Stimulated activated CD4-positive, alpha-beta T cell treated with anti-CD3 and anti-CD28 coated beads, Interleukin-15, amount 100 ng/mL, for 48 hours (primary cell): ENCODE data around the gene IQGAP1.

Experiments used
- DNase-seq, 2 donors: peaks; one replicate each; pipeline ENCODE4 v3.0.0-alpha.2; 2020; ENCODE audit warnings: low read depth in 2 of 2

Gene IQGAP1

DNA sequence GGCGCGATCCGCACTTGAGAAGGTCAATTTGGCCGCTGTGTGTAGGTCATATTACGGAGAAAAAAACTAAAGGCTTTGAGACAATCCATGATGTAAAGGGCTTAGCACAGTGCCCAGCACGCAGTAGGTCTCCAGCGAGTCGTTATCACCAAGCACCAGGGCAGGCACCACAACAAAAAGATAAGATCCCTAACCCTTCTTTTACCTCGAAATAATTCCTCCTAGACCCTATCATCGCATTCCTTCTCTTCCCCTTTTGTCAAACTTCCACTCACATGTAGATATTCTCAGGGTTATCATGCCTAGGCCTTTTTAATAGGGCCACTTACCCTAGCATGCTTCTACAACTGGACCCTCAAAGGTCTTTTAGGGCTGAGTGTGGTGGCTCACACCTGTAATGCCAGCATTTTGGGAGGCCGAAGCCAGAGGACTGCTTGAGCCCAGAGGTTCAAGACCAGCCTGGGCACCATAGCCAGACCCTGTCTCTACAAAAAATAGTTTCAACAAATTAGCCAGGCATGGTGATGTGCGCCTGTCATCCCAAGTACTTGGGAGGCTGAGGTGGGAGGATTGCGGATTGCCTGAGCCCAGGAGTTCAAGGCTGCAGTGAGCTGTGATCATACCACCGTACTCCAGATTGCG lies 22.5 kb upstream of the IQGAP1 start:
- DNase-seq: no peak

DNA sequence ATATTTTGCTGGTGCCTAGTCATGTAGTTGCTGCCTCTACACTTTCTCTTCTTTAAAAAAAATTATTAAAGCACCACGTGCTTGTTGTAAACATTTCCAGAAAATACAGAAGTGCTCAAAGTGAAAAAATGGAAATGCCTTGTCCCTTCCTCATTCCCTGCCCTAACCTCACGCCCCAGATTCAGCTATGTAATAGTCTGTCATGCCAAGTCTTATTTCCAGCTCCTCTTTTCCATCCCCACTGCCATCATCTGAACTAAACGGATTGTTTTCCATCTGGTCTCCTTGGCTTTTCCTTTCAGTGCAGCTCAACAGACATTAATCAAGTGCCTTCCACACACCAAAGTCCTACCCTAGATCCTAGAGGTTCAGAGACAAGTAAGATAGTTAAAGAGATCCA lies 20.5 kb upstream of the IQGAP1 start:
- no peak for DNase-seq

DNA sequence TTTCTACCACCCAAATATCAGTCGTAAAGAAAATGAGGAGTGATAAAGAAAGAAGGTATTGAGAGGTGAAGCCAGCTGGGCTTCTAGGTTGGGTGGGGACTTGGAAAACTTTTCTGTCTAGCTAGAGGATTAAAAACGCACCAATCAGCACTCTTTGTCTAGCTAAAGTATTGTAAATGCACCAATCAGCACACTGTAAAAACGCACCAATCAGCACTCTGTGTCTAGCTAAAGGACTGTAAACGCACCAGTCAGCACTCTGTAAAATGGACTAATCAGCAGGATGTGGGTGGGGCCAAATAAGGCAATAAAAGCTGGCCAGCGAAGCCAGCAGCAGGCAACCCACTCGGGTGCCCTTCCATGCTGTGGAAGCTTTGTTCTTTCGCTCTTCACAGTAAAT lies 13.0 kb upstream of the IQGAP1 start:
- no peak for DNase-seq

DNA sequence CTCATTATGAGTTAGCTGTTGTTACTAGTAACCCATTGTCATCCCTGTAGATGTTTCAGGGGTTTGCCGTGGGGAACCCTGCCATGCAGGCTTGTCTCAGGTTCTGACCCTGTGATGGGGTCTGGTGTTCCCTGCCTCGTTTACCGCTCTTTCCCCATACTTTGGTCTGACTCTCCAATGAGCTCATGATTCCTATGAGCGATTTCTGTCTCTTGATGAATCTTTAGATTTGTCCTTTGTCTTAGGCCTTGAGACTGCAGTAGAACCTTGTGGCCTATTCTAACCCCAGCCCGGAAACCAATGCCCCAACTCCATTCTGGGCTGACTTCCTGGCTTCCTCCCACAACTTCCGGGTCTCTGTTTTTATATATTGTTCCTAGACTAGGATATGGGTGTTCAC lies 11.3 kb upstream of the IQGAP1 start:
- DNase-seq: peak; percentile 15 to 29

DNA sequence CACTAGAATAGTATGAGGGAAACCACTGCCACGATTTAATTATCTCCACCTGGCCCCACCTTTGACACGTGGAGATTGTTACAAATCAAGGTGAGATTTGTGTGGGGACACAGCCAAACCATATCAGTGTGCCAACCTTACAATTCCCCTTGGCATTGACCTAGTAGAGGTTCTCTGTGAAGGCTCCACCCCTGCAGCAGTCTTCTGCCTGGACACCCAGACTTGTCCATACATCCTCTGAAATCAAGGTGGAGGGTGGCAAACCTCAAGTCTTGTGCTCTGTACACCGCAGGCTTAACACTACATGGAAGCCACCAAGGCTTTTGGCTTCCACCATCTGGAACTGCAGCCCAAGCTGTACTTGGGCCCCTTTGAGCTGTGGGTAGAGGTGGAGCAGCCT lies 8.8 kb upstream of the IQGAP1 start:
- no peak for DNase-seq

- DNase-seq: no peak
Observed at GRCh38 chr15:90381515-90381914, 6.5 kb upstream of the IQGAP1 start.

DNA sequence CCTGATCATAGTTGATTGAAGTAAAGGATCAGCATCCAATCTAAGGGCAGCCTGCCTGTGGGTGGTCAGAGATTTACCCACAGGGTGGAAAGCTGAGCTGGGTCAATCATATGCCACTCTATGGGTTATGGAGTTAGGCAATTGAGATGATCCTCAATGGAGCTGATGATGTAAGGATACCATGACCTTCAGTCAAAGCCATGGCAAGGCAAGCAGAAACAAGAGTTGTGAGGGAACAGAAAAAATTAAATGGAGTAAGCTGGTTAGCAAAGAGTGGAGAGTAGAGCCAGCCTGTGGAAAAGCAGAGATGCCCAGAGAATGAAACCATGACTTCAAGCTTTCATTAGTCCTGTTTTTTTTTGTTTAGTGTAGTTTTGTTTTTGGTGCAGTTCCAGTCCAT lies 5.7 kb upstream of the IQGAP1 start:
- DNase-seq: no peak

- no peak for DNase-seq
Observed at GRCh38 chr15:90386221-90386620, 1.8 kb upstream of the IQGAP1 start.

- DNase-seq: peak; percentile 29 to 47
Observed at GRCh38 chr15:90388462-90389380, 679 bp downstream of the IQGAP1 start.

GRCh38 chr15:90389513-90389912 lies 1.5 kb downstream of the IQGAP1 start:
- no peak for DNase-seq

- no peak for DNase-seq
Observed at GRCh38 chr15:90393040-90393439, 5.0 kb downstream of the IQGAP1 start.

GRCh38 chr15:90394074-90394473 lies 6.0 kb downstream of the IQGAP1 start:
- no peak for DNase-seq

GRCh38 chr15:90394748-90395442 lies 6.9 kb downstream of the IQGAP1 start:
- no peak for DNase-seq

DNA sequence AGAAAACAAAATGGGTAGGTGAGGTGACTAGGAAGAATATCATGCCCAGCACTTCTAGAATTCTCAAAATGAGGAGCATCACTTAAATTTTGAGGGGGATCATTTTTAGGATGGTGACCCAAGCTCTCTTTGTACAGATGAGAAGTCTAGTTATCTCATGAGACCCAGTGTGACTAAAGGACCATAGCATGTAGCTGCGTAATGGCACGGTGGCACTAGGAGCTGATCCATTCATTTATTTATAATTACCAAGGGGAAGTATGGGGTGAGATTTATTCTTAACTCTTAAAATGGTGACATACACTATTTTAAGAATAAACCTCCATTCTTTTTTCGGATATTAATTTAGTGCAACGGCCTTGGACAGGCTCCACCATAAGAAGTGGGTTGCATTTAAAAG lies 8.3 kb downstream of the IQGAP1 start:
- no peak for DNase-seq

DNA sequence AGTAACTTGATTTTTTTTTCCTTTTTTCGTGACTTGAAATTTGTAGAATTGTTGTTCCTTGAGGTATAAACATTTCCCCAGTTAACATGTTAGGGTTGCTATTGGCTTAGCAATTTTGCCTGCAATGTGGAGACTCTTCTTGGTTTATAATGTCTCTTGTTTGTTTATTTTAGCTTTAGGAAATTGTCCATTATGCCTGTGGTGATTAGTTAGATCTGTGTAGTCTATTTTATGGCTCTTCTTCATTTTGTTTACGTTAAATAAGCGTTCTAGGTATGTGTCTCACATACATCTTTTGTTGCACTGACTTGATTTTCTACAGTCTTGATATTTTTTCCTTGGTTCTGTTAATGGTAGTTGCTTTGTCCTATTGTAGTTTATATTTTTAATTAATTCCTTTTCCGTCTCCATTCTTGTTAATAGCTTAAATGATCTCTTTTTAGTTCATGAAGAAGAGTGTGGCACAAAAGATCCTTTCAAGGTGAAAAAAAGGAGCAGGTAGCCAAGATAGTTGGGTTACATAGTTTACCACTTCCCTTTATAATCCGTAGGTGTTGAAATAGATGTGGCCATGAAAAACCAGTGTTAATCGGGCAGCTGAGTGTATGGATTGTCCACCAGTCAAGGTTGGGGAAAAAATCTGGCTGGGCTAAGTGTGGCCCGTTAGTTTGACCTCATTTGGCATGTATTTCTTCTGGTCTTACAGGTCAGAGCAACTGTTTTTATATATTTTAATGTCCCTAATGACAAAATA lies 12.1 kb downstream of the IQGAP1 start:
- no peak for DNase-seq

GRCh38 chr15:90400759-90401314 lies 12.8 kb downstream of the IQGAP1 start:
- DNase-seq: peak; percentile 29 to 33

GRCh38 chr15:90401495-90401894 lies 13.5 kb downstream of the IQGAP1 start:
- DNase-seq: no peak

- DNase-seq: no peak
Observed at GRCh38 chr15:90402223-90402622, 14.2 kb downstream of the IQGAP1 start.

DNA sequence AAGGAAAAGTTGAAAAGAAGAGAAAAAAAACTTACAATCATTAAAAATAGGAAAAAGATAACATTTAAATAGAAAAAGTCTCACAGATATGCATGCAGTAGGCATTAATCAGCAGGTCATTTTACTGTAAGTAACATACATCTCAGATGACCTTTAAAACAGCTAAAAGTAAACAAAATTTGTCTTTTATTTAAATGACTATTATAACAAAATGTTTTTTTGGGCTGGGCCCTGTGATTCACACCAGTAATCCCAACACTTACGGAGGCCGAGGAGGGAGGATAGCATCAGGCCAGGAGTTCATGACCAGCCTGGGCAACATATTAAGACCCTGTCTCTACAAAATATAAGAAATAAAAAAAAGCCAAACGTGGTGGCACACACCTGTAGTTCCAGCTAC lies 14.7 kb downstream of the IQGAP1 start:
- DNase-seq: no peak

DNA sequence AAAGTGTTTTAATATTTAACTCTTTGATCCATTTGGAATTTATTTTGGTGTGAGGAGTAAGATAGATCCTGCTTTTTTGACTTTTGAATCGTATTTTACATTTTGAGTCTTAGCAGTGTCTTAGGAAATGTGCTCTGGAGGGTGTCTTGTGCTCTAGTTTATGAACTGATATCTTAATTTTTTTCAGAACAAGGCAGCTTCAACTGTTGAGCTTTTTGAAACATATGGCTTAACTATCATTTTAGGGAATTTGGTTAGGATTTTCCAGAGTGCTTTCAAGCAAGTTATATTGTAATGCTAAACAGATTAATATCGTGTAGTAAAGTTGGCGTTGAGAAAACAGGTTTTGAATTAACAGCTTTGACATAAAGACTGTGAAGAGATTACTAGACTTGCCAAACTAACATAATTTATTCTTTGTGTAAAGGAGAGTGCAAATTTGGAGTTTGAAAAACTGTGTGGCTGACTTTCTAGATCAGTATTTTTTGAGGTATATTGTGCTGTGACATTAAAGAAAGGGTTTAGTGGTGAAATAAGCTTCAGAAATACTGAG lies 17.1 kb downstream of the IQGAP1 start:
- no peak for DNase-seq

GRCh38 chr15:90407336-90407735 lies 19.3 kb downstream of the IQGAP1 start:
- DNase-seq: no peak
